K562 (cell line): ENCODE measurements around the gene MAD2L1BP. TPM values are rescaled to one million over a fixed set of nuclear protein-coding genes. Genes with fewer than 3 reads are reported as not detected.

Experiments
- AFF1 ChIP-seq, 2 experiments: fragments of 450-650 bp; IDR thresholded peaks; 2 replicates each; pipeline ENCODE4 v1.6.1; 2018; ENCODE audit warnings: mild to moderate bottlenecking in 2 of 2, low read depth in 1 of 2; ENCODE audit not compliant: partially characterized antibody in 2 of 2
- CBFB ChIP-seq: sonication (generic); formaldehyde crosslinking; IDR thresholded peaks from 2 replicates; pipeline ENCODE4 v1.4.0; 2020; ENCODE audit warnings: mild to moderate bottlenecking, missing genetic modification reagents
- CHD4 ChIP-seq: fragments of 200-600 bp; sonication (generic); IDR thresholded peaks from 3 replicates; pipeline ENCODE4 v1.6.1; 2012; ENCODE audit warnings: low read depth, mild to moderate bottlenecking, mixed read lengths, low read length, inconsistent platforms; ENCODE audit not compliant: insufficient read depth, insufficient replicate concordance, poor library complexity, severe bottlenecking
- FOSL1 ChIP-seq: fragments of 200-800 bp; sonication (Bioruptor generic); conservative IDR thresholded peaks from 2 replicates; pipeline ENCODE4 v1.6.1; 2016; ENCODE audit warnings: missing genetic modification characterization, missing compliant biosample characterization
- HDGF ChIP-seq: fragments of 450-650 bp; IDR thresholded peaks from 2 replicates; pipeline ENCODE4 v1.6.1; 2016
- POLR2A ChIP-seq: fragments of 450-650 bp; conservative IDR thresholded peaks from 2 replicates; pipeline ENCODE4 v1.6.1; 2016
- POLR2AphosphoS5 ChIP-seq: IDR thresholded peaks from 2 replicates; pipeline ENCODE4 v1.6.1; 2011; ENCODE audit warnings: mild to moderate bottlenecking, low read depth, low read length, moderate library complexity; ENCODE audit not compliant: control insufficient read depth, insufficient read depth
- TEAD2 ChIP-seq: fragments of 450-650 bp; IDR thresholded peaks from 2 replicates; pipeline ENCODE4 v1.6.1; 2016; ENCODE audit warnings: missing genetic modification characterization, control low read depth, missing compliant biosample characterization
- TFAM ChIP-seq: fragments of 250-450 bp; sonication (Bioruptor Pico); conservative IDR thresholded peaks from 2 replicates; pipeline ENCODE4 v1.5.0; 2021; ENCODE audit warnings: mild to moderate bottlenecking, moderate library complexity
- ZNF143 ChIP-seq: sonication (generic); formaldehyde crosslinking; IDR thresholded peaks from 2 replicates; pipeline ENCODE4 v1.9.0; 2022; ENCODE audit warnings: mild to moderate bottlenecking, missing genetic modification reagents
- ZNF217 ChIP-seq: sonication (generic); formaldehyde crosslinking; IDR thresholded peaks from 2 replicates; pipeline ENCODE4 v1.8.0; 2022; ENCODE audit warnings: mild to moderate bottlenecking, missing genetic modification reagents
- ZNF263 ChIP-seq: sonication (generic); formaldehyde crosslinking; IDR thresholded peaks from 2 replicates; pipeline ENCODE4 v1.8.0; 2022; ENCODE audit warnings: mild to moderate bottlenecking, missing genetic modification reagents, borderline replicate concordance
- ZNF75A ChIP-seq: fragments of 450-650 bp; formaldehyde crosslinking; IDR thresholded peaks from 2 replicates; pipeline ENCODE4 v1.4.0; 2020; ENCODE audit warnings: mild to moderate bottlenecking
- ZNF77 ChIP-seq: fragments of 250-450 bp; sonication (Bioruptor Pico); IDR thresholded peaks from 2 replicates; pipeline ENCODE4 v1.5.0; 2020
- polyA plus RNA-seq, 8 experiments: library from polyadenylated mRNA; depleted of rRNA in 4 of 8; stranded (reverse) in 5 of 8; unstranded in 3 of 8; fragments of >200 nt; fragmentation: Nextera tagmentation in 2 of 8; fragmentation: Illumina TruSeq in 1 of 8; extraction: Ambion mirVana in 2 of 8; extraction: Trizol in 1 of 8; gene quantifications; 2 replicates each; pipeline versions ENCODE4 v1.2.1 to v1.2.3, GENCODE V29; 2011 to 2014; ENCODE audit warnings: inconsistent platforms in 1 of 8, missing spikeins in 1 of 8
- total RNA-seq, 7 experiments: library from RNA; depleted of rRNA in 6 of 7; stranded (reverse); fragments of >200 nt in 6 of 7; fragmentation: Illumina TruSeq in 2 of 7; extraction: Trizol in 2 of 7; gene quantifications; 2 replicates each; pipeline versions ENCODE4 v1.2.1 to v1.2.3, GENCODE V29; 2011 to 2021; ENCODE audit warnings: low replicate concordance in 1 of 7
- TF ChIP-seq, protein P1 (sequence below): sonication (generic); formaldehyde crosslinking; IDR thresholded peaks from 2 replicates; pipeline ENCODE4 v1.8.0; 2022; ENCODE audit warnings: mild to moderate bottlenecking, missing genetic modification reagents
- TF ChIP-seq, protein P2 (sequence below): fragments of 250-450 bp; sonication (Bioruptor Pico); IDR thresholded peaks from 2 replicates; pipeline ENCODE4 v1.9.0; 2021; ENCODE audit warnings: mild to moderate bottlenecking, inconsistent platforms

Gene MAD2L1BP
- total and polyA plus RNA-seq, 9 of the 15 experiments (the other 6 are each of a cell fraction or from before 2014, with no cell fraction given): 69.7 to 321 (median 111) TPM

- no peak for TF ChIP-seq AFF1 (IDR thresholded peaks at IDR 0.05; ENCODE audit: low read depth in 1 of 2, partially characterized antibody in 2 of 2)
- no peak for TF ChIP-seq FOSL1 (tag)
- no peak for TF ChIP-seq HDGF
- 0 out of 2 replicates have a peak, but pooled peaks have one; percentile 26 for TF ChIP-seq ZNF143 (CRISPR knock-in tag)
- peak; percentile 26; the same call in 1 of the 2 replicates for TF ChIP-seq POLR2A
- peak; percentile 14; the same call in 1 of the 2 replicates for TF ChIP-seq POLR2AphosphoS5
- no peak for TF ChIP-seq TEAD2
- TF ChIP-seq, protein P1, sequence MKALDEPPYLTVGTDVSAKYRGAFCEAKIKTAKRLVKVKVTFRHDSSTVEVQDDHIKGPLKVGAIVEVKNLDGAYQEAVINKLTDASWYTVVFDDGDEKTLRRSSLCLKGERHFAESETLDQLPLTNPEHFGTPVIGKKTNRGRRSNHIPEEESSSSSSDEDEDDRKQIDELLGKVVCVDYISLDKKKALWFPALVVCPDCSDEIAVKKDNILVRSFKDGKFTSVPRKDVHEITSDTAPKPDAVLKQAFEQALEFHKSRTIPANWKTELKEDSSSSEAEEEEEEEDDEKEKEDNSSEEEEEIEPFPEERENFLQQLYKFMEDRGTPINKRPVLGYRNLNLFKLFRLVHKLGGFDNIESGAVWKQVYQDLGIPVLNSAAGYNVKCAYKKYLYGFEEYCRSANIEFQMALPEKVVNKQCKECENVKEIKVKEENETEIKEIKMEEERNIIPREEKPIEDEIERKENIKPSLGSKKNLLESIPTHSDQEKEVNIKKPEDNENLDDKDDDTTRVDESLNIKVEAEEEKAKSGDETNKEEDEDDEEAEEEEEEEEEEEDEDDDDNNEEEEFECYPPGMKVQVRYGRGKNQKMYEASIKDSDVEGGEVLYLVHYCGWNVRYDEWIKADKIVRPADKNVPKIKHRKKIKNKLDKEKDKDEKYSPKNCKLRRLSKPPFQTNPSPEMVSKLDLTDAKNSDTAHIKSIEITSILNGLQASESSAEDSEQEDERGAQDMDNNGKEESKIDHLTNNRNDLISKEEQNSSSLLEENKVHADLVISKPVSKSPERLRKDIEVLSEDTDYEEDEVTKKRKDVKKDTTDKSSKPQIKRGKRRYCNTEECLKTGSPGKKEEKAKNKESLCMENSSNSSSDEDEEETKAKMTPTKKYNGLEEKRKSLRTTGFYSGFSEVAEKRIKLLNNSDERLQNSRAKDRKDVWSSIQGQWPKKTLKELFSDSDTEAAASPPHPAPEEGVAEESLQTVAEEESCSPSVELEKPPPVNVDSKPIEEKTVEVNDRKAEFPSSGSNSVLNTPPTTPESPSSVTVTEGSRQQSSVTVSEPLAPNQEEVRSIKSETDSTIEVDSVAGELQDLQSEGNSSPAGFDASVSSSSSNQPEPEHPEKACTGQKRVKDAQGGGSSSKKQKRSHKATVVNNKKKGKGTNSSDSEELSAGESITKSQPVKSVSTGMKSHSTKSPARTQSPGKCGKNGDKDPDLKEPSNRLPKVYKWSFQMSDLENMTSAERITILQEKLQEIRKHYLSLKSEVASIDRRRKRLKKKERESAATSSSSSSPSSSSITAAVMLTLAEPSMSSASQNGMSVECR (CRISPR knock-in tag): 0 out of 2 replicates have a peak, but pooled peaks have one; percentile 18
- no peak for TF ChIP-seq CBFB
- no peak for TF ChIP-seq ZNF217 (CRISPR knock-in tag)
- no peak for TF ChIP-seq TFAM (CRISPR knock-in tag)
- TF ChIP-seq, protein P2, sequence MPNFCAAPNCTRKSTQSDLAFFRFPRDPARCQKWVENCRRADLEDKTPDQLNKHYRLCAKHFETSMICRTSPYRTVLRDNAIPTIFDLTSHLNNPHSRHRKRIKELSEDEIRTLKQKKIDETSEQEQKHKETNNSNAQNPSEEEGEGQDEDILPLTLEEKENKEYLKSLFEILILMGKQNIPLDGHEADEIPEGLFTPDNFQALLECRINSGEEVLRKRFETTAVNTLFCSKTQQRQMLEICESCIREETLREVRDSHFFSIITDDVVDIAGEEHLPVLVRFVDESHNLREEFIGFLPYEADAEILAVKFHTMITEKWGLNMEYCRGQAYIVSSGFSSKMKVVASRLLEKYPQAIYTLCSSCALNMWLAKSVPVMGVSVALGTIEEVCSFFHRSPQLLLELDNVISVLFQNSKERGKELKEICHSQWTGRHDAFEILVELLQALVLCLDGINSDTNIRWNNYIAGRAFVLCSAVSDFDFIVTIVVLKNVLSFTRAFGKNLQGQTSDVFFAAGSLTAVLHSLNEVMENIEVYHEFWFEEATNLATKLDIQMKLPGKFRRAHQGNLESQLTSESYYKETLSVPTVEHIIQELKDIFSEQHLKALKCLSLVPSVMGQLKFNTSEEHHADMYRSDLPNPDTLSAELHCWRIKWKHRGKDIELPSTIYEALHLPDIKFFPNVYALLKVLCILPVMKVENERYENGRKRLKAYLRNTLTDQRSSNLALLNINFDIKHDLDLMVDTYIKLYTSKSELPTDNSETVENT: no peak
- TF ChIP-seq ZNF263 (CRISPR knock-in tag): 0 out of 2 replicates have a peak, but pooled peaks have one; percentile 27
- no peak for TF ChIP-seq CHD4
- TF ChIP-seq ZNF75A: no peak
- TF ChIP-seq ZNF77 (CRISPR knock-in tag): no peak
Observed at GRCh38 chr6:43671011-43671800, 35.6 kb downstream of the MAD2L1BP start (continued).
